NCI-H2196 (cell line): Measurements from ENCODE around the gene C4orf54.

ENCODE experiments used
- DNase-seq: peaks from one replicate; lab custom pipeline; 2025; ENCODE audit not compliant: unreplicated experiment; lab: John Stamatoyannopoulos, UW

The C4orf54 gene

DNA sequence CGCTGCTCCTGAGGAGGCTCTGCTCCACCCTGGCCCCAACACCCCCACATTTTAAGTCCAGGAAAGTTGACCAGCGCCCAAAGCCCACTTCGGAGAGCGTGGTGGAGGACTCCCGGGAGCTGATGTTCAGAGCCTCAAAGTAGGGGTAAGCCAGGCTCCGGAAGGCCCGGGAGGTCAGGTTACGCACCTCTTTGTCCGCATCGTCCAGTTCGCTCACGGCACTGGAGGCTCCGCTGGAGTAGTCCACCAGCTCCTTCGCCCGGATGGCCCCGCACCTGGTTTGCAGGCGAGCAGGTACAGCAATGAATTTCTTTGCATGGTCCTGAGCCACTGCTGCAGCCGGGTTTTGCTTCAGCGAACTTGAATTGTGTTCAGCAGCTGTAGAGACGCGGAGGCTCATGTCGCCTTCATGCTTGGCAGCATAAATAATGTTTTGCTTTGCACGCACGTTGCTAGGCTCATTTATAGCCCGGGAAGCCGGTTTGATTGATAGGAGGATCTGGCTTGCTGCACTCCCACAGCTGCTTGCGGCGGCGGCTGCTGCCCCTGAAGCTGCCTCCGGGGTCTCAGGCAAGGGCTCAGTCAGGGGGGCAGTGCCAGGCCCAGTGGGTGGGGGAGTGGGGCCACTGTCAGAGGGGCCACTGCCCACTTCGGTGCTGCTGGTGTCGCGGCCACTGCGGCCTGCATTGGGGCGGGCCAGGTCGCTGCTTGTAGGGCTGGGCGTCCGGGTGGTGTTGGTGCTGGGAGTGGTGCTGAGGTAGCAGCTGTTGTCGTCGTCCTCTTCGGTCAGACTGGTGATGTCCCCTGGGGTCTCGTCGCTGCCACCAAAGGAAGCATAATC, 4.8 kb downstream of the C4orf54 start:
- DNase-seq: no peak

- no peak for DNase-seq
These were observed 5.7 kb downstream of the C4orf54 start for GRCh38 chr4:99651811-99652485.

DNA sequence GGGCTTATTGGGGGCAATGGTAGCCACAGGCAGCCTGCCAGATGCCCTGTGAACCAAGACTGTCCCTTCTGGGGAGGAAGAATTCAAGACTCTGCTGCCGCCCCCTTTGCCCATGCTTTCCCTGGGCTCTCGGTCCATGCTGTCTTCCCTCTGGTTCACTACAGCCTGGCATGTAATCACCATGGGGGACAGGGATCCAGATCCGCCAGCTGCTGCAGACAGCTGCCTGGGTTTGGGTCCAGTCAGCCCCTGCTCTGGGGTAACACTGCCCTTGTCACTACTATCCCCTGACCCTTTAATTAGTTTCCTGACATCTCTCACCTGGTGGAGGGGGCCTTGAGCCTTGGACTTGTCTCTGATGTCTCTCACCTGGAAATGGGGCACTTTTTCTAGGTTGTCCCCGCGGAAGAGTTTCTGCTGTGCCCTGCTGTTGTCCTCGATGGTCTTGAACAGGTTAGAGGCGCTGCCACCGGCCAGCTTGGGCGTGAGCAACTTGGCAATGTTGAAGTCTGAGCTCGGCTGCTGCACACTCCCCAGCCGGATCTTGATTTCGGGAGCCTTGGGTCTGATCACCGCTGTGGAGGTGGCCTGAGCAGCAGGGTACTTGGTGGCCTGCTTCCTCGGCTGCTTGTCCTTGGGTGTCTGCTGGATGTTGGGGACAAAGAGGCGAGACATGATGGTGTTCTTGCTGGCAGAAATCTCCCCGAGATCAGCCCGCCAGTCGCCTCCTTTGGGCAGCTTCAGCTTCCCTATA, 6.4 kb downstream of the C4orf54 start:
- no peak for DNase-seq

DNA sequence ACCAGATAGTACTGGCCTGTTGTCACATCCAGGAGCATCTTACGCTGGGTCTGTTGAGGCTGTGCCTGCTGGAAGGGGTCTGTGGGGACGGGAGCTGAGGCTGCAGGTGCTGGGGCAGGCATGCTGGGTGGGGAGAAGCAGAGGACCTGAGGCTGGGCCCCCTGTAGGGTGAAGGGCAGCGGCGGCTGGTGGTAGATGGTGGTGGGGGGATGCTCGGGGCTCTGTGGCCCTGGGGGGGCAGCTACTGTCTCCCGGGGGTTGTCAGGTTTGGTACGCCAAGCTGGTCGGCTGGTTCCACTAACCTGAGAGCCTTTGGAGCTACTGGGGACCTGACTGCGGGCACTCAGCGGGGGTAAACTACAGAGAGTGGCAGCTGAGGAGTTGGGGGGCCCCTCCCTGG, 7.8 kb downstream of the C4orf54 start:
- DNase-seq: no peak

DNA sequence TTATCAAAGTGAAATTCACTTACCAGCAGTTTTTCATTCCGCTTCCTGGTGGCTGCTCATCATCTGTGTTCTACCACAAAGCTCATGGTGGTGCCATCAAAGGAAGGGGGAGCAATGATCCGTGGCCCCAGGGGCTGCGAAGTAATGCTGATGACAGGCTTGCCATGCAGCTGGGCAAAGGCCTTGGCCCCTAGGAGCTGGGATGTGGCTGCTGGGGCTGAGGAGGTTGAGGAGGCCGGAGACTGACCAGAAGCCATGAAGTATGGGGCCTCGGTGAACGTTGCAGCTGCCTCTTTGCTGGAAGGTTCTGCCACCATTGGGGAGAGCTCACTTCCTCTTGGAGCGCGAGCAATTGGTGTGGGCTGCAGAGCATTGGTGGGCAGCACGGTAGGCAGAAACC, 8.4 kb downstream of the C4orf54 start:
- DNase-seq: no peak

DNA sequence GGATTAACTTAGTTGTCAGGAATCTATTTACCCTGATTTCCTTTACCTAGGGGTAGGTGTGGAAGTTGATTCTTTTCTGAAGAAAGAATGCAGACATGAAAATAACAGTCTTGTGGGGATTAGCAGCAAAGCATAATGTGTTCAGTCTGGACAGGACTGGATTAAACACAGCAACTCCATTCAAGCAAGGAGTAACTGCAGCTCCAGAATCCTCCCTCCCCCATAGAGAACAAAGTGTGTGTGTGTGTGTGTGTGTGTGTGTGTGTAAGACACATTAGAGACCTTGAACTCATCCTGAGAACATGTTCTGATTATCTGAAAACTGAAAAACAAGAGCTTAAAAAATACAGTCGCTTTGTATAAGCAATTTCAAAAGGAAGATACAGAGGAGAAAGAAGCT, 9.3 kb downstream of the C4orf54 start:
- no peak for DNase-seq

DNA sequence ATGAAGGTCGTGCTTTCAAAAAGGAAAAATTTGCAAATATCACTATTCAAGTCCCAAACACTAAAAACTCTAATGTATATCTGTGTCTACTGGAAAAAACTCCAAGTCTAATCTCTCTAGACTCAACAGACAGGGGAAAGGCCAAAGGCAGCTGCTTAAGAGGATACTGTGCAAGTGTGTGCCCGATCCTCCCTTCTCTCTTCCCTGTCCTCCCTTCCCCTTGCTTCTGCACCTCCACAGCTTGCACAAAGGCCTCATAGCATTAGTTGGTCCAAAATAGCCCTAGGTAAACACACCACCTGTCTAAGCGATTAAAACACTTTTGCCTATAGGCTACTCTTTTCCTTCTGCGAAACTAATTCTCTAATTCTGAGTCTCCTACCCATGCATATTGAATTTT, 10.6 kb downstream of the C4orf54 start:
- no peak for DNase-seq

GRCh38 chr4:99645638-99646037, 12.0 kb downstream of the C4orf54 start:
- no peak for DNase-seq

DNA sequence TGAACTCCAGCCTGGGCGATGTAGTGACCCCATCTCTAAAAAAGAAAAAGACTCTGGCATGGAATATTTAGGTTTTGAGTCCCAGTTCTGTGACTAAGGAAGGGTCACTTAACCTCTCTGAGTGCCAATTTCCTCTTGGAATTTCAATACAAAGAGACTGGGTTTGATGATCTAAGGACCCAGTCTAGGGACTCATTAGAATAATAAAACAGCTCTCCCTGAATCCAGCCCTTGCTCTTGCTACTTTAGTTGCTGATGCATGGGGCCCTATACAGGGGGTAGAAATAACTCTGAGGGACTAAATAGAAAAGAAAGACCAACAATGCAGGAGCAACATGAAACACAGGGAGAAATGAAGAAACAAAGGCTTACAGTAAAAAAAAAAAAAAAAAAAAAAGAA, 12.6 kb downstream of the C4orf54 start:
- no peak for DNase-seq

GRCh38 chr4:99644453-99644852, 13.2 kb downstream of the C4orf54 start:
- no peak for DNase-seq

- no peak for DNase-seq
These were observed 14.7 kb downstream of the C4orf54 start for GRCh38 chr4:99642725-99643489.

DNA sequence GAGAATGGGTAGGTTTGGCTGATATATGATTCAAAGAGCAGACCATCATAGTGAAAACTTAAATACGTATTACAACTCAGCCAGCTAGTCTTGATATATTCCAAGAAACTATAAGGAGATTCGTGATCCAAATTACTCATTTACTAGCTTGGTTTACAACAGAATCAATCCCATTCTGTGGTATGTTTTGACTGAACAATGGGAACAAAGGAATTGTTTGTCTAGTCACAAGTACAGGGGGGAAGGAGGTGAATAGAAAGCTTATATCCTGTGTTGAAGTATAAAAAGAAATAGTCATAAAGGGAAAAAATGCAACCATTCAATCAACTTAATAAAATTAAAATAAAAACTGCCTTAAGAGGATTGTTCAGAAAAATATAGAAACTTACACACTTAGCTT, 17.0 kb downstream of the C4orf54 start:
- DNase-seq: no peak

DNA sequence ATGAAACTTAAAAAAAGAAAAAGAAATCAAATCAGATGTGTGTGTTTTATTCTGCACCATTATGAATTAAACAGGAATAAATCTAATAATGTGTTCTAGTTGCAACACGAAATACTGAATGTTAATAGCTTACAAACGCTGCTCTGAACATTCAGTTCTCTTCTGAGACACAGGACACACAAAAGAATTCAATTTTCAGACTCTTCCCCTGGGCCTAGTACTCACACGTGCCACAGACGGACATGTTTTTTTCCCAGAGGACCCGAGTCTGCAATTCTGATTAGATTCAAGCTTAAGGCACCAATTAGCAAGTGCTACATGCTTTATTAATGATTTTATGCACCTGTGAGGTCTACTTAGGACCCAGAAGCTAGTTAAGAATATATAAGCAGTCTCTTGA, 20.5 kb downstream of the C4orf54 start:
- DNase-seq: no peak

GRCh38 chr4:99636422-99636821, 21.2 kb downstream of the C4orf54 start:
- no peak for DNase-seq

DNA sequence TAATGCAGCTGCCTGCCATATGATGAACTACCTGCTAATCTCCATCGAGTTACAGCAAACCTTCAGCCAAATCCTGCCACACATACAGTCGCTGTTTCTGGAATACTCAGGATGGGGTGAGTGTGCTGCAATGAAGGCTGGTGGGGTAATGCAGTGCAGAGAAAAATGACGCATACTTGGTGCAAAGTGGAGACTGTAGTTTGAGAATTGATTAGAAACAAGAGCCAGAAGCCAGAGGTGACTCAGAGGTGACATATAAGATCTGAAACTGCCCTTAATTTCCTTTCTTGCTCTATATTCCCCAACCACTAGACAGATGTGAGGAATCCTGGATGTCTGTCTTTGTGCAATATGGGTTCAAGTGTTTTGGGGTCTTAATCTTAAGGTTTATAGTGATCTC, 22.0 kb downstream of the C4orf54 start:
- no peak for DNase-seq

DNA sequence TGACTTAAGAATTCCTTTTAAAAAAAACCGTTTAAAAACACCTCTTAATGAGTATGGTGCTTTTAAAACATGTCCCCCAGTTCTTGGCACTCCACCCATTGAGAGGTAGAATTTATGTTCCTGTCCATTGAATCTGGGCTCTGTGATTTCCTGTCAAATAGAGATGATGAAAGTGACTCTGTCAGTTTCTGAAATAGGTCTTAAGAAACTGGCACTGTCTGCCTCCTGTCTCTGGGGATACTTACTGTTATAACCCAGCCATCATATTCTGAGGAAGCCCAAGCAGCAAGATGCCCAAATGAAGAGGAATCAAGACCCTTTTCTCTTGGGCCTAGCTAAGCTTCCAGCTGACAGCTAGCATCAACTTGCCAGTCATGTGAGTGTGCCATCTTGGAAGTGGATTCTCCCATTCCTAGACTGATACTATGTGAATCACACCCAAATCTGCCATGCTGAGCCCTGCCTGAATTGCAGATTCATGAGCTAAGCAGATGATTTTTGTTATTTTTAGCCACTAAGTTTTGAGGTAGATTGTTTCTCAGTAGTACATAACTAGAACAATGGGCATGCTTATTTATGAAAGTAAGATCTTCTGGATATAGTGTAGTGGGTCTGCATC, 22.8 kb downstream of the C4orf54 start:
- DNase-seq: no peak

- DNase-seq: no peak
These were observed 23.9 kb downstream of the C4orf54 start for GRCh38 chr4:99633772-99634171.

GRCh38 chr4:99630857-99631360, 26.7 kb downstream of the C4orf54 start:
- DNase-seq: no peak

- DNase-seq: no peak
These were observed 27.6 kb downstream of the C4orf54 start for GRCh38 chr4:99629962-99630554.

DNA sequence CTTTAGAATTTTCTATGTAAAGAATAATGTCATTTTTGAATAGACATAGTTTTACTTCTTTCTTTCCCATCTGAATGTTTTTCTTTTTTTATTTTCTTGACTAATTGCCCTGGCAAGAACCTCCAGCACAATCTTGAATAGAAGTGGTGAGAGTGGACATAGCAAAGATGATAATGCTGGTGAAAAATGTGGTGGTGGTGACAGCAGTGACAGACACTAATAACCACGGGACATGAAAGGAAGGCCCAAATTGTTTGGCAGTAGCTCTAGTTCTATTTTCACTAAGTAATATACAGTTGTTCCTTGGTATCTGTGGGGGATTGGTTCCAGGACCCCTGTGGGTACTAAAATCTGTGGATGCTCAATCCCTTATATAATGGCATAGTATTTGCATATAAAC, 29.6 kb downstream of the C4orf54 start:
- DNase-seq: no peak
